ENCODE measurements around the gene CHCHD4.

DNA sequence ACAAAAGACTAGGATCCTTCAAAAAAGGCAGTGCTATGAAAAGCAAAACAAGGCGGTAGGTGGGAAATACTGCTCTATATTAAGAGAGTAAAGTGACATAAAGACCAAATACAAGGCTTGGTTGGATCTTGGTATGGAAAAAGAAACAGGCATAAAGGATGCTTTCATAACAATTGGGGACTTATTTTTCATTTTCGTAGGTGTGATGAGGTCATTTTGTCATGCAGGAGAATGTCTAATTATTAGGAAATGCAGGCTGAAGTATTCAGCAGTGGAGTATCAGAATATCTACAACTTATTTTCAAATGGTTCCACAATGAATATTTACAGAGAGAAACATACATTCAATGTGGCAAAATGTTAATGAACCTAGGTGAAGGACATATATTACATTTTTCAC, 44.8 kb upstream of the CHCHD4 start:
- TF ChIP-seq, protein P1, sequence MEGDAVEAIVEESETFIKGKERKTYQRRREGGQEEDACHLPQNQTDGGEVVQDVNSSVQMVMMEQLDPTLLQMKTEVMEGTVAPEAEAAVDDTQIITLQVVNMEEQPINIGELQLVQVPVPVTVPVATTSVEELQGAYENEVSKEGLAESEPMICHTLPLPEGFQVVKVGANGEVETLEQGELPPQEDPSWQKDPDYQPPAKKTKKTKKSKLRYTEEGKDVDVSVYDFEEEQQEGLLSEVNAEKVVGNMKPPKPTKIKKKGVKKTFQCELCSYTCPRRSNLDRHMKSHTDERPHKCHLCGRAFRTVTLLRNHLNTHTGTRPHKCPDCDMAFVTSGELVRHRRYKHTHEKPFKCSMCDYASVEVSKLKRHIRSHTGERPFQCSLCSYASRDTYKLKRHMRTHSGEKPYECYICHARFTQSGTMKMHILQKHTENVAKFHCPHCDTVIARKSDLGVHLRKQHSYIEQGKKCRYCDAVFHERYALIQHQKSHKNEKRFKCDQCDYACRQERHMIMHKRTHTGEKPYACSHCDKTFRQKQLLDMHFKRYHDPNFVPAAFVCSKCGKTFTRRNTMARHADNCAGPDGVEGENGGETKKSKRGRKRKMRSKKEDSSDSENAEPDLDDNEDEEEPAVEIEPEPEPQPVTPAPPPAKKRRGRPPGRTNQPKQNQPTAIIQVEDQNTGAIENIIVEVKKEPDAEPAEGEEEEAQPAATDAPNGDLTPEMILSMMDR (conservative IDR thresholded peaks at IDR 0.05 in 1 of 2, IDR thresholded peaks at IDR 0.05 in 1 of 2; ENCODE audit: low read depth in 1 of 2, low read length in 2 of 2) = no peak
- TF ChIP-seq EZH2 (IDR thresholded peaks at IDR 0.05; ENCODE audit: low read length, missing control alignments) = no peak

All from fibroblast of lung (primary cell).